Tibial nerve (tissue), 4 donors: ENCODE measurements around the gene TNFRSF18. TPM values are rescaled to one million over a fixed set of nuclear protein-coding genes. Genes with fewer than 3 reads are reported as not detected.

ENCODE experiments used
- DNase-seq, 2 donors: peaks; one replicate each; pipeline ENCODE4 v3.0.0-alpha.2; 2019; ENCODE audit warnings: low spot score in 2 of 2
- H3K27ac ChIP-seq, 4 donors: fragments of 200-600 bp; sonication (generic) in 3 of 4; one replicate each; pipeline ENCODE4 v1.5.1; 2017 to 2019; ENCODE audit warnings: mild to moderate bottlenecking in 1 of 4
- H3K27me3 ChIP-seq, 2 donors: fragments of 200-600 bp; sonication (generic) in 1 of 2; one replicate each; pipeline versions ENCODE4 v1.5.1 to v1.6.0; 2017 to 2019
- H3K36me3 ChIP-seq, 3 donors: fragments of 200-600 bp; sonication (generic); one replicate each; pipeline ENCODE4 v1.5.1; 2018 to 2019
- H3K4me1 ChIP-seq, 4 donors: fragments of 200-600 bp; sonication (generic) in 3 of 4; one replicate each; pipeline ENCODE4 v1.5.1; 2017 to 2019
- H3K4me3 ChIP-seq, 4 donors: fragments of 200-600 bp; sonication (generic) in 3 of 4; one replicate each; pipeline ENCODE4 v1.5.1; 2017 to 2019; ENCODE audit warnings: mild to moderate bottlenecking in 1 of 4, moderate library complexity in 1 of 4
- H3K9me3 ChIP-seq, 4 donors: fragments of 200-600 bp; sonication (generic) in 3 of 4; one replicate each; pipeline ENCODE4 v1.5.1; 2017 to 2019
- CTCF ChIP-seq, 5 experiments: fragments of 200-600 bp in 3 of 5; fragments of 450-650 bp in 2 of 5; sonication (generic) in 3 of 5; IDR thresholded peaks; one replicate each; pipeline ENCODE4 v1.5.1; 2016 to 2019; ENCODE audit warnings: antibody characterized with exemption in 5 of 5, mild to moderate bottlenecking in 3 of 5, moderate library complexity in 2 of 5
- EP300 ChIP-seq, 2 donors: sonication (generic); formaldehyde crosslinking; IDR thresholded peaks; one replicate each; pipeline ENCODE4 v1.6.1; 2017; ENCODE audit warnings: antibody characterized with exemption in 2 of 2, mild to moderate bottlenecking in 1 of 2
- POLR2A ChIP-seq, 2 donors: fragments of 450-650 bp; IDR thresholded peaks; one replicate each; pipeline ENCODE4 v1.6.1; 2017; ENCODE audit warnings: antibody characterized with exemption in 2 of 2, mild to moderate bottlenecking in 2 of 2, moderate library complexity in 2 of 2
- WGBS, 2 donors: methylation state at CpG; one replicate each; pipeline ENCODE4 v1.1.5; 2018; 5-methylcytosine and 5-hydroxymethylcytosine counted together
- total RNA-seq, 4 donors: library from RNA; depleted of rRNA; stranded (reverse); fragments of >200 nt; gene quantifications; one replicate each; pipeline ENCODE4 v1.1.0, GENCODE V29; 2016

Gene TNFRSF18
- total RNA-seq, 4 donors from 2014 or later: 0.44 TPM; not detected in 3

GRCh38 chr1:1236945-1237873 is 30.8 kb upstream of the TNFRSF18 start:
- H3K4me1 ChIP-seq: peaks cover 0 to 51% (median 11%) of the 10 kb centered on the region in 4 donors
- 30 to 49% methylated on average over 24 to 25 of the region's 34 CpGs for WGBS, 2 donors
- H3K4me3 ChIP-seq: no peak overlapping the region
- H3K36me3 ChIP-seq: peaks cover 0 to 44% (median 0%) of the 10 kb centered on the region in 3 donors
- peaks cover 0 to 54% of the 10 kb centered on the region in 2 donors for H3K27me3 ChIP-seq
- no peaks in the 10 kb centered on the region for H3K9me3 ChIP-seq
- no peak overlapping the region for H3K27ac ChIP-seq
- DNase-seq: no peak
- TF ChIP-seq CTCF (IDR thresholded peaks at IDR 0.05): no peak
- TF ChIP-seq POLR2A (IDR thresholded peaks at IDR 0.05): no peak
- no peak for TF ChIP-seq EP300 (IDR thresholded peaks at IDR 0.05)

GRCh38 chr1:1236176-1236763 is 29.9 kb upstream of the TNFRSF18 start:
- Histone ChIP-seq H3K36me3 (peaks cover 0 to 35% (median 0%) of the 10 kb centered on the region in 3 donors), H3K27ac (no peak overlapping the region), H3K27me3 (peaks cover 0 to 45% of the 10 kb centered on the region in 2 donors), H3K4me1 (peaks cover 0 to 51% (median 11%) of the 10 kb centered on the region in 4 donors), H3K4me3 (no peak overlapping the region), H3K9me3 (no peaks in the 10 kb centered on the region)
- 66 to 74% methylated on average over 13 to 17 of the region's 22 CpGs for WGBS, 2 donors
- DNase-seq: no peak
- TF ChIP-seq POLR2A (IDR thresholded peaks at IDR 0.05) (no peak), EP300 (IDR thresholded peaks at IDR 0.05) (no peak), CTCF (IDR thresholded peaks at IDR 0.05) (no peak)

- peaks cover 0 to 35% (median 0%) of the 10 kb centered on the region in 3 donors for H3K36me3 ChIP-seq
- 83% methylated on average over 27 of the region's 27 CpGs for WGBS, 2 donors
- peaks cover 0 to 61% (median 19%) of the 10 kb centered on the region in 4 donors for H3K4me1 ChIP-seq
- no peak overlapping the region for H3K4me3 ChIP-seq
- no peak for DNase-seq
- H3K9me3 ChIP-seq: no peaks in the 10 kb centered on the region
- H3K27me3 ChIP-seq: peaks cover 0 to 34% of the 10 kb centered on the region in 2 donors
- TF ChIP-seq POLR2A (IDR thresholded peaks at IDR 0.05): no peak
- no peak for TF ChIP-seq EP300 (IDR thresholded peaks at IDR 0.05)
- no peak for TF ChIP-seq CTCF (IDR thresholded peaks at IDR 0.05)
- H3K27ac ChIP-seq: no peak overlapping the region
Measured at GRCh38 chr1:1235016-1235744, 28.8 kb upstream of the TNFRSF18 start.

- no peak for TF ChIP-seq EP300 (IDR thresholded peaks at IDR 0.05)
- TF ChIP-seq CTCF (IDR thresholded peaks at IDR 0.05): no peak
- no peak for TF ChIP-seq POLR2A (IDR thresholded peaks at IDR 0.05)
- Histone ChIP-seq H3K9me3 (no peaks in the 10 kb centered on the region), H3K27me3 (peaks cover 0 to 25% of the 10 kb centered on the region in 2 donors), H3K27ac (no peak overlapping the region), H3K36me3 (peaks cover 0 to 35% (median 0%) of the 10 kb centered on the region in 3 donors), H3K4me1 (peaks cover 0 to 63% (median 28%) of the 10 kb centered on the region in 4 donors), H3K4me3 (no peak overlapping the region)
- no peak for DNase-seq
- WGBS, 2 donors: 91% methylated on average over 24 to 28 of the region's 28 CpGs
Measured at GRCh38 chr1:1234180-1234808, 27.9 kb upstream of the TNFRSF18 start.
